Trophoblast cell (in vitro differentiated cells and primary cell): ENCODE results near the gene SMIM26.
"Not testable (repeated sequence)": the region's sequence is repeated elsewhere in the genome, so short reads cannot be mapped to it uniquely, and the experiment has no call there.

Source experiments
- DNase-seq, 2 donors: peaks; one replicate each; pipeline ENCODE4 v3.0.0-alpha.2; 2016
- H2AFZ ChIP-seq: 2 replicates; pipeline ENCODE4 v1.6.1; 2013; ENCODE audit warnings: low read length, moderate library complexity, mild to moderate bottlenecking; ENCODE audit not compliant: insufficient read depth, poor library complexity
- H2AK5ac ChIP-seq: 2 replicates; pipeline ENCODE4 v1.6.1; 2013; ENCODE audit warnings: mild to moderate bottlenecking, low read length
- H2BK120ac ChIP-seq: 2 replicates; pipeline ENCODE4 v1.6.1; 2013; ENCODE audit warnings: low read length, mild to moderate bottlenecking, moderate library complexity; ENCODE audit not compliant: insufficient read depth, poor library complexity
- H2BK12ac ChIP-seq: 2 replicates; pipeline ENCODE4 v1.6.1; 2013; ENCODE audit warnings: mild to moderate bottlenecking, low read length, moderate library complexity
- H2BK5ac ChIP-seq: 2 replicates; pipeline ENCODE4 v1.6.1; 2013; ENCODE audit warnings: low read length, low read depth, moderate library complexity, mild to moderate bottlenecking; ENCODE audit not compliant: poor library complexity
- H3K14ac ChIP-seq: 2 replicates; pipeline ENCODE4 v1.6.1; 2013; ENCODE audit warnings: mild to moderate bottlenecking, low read length
- H3K18ac ChIP-seq: 2 replicates; pipeline ENCODE4 v1.6.1; 2013; ENCODE audit warnings: mild to moderate bottlenecking, low read length
- H3K23ac ChIP-seq: 2 replicates; pipeline ENCODE4 v1.6.1; 2013; ENCODE audit warnings: low read length
- H3K27ac ChIP-seq: 2 replicates; pipeline ENCODE4 v1.5.1; 2013; ENCODE audit warnings: low read depth, mild to moderate bottlenecking, inconsistent platforms, low read length, moderate library complexity
- H3K27me3 ChIP-seq: 2 replicates; pipeline ENCODE4 v1.6.1; 2013; ENCODE audit warnings: inconsistent platforms, mild to moderate bottlenecking, low read length, moderate library complexity; ENCODE audit not compliant: insufficient read depth
- H3K36me3 ChIP-seq, 2 experiments: 1 replicate in 1 of 2; 2 replicates in 1 of 2; pipeline ENCODE4 v1.6.1; 2013; ENCODE audit warnings: low read length in 2 of 2, mild to moderate bottlenecking in 2 of 2, moderate library complexity in 1 of 2; ENCODE audit not compliant: insufficient read depth in 2 of 2, control insufficient read depth in 1 of 2
- H3K4ac ChIP-seq: 2 replicates; pipeline ENCODE4 v1.6.1; 2013; ENCODE audit warnings: low read depth, mild to moderate bottlenecking, low read length, moderate library complexity
- H3K4me1 ChIP-seq, 2 experiments: 1 replicate in 1 of 2; 2 replicates in 1 of 2; pipeline ENCODE4 v1.6.1; 2013; ENCODE audit warnings: low read length in 2 of 2, mild to moderate bottlenecking in 2 of 2, moderate library complexity in 1 of 2; ENCODE audit not compliant: insufficient read depth in 2 of 2, control insufficient read depth in 1 of 2
- H3K4me2 ChIP-seq: 2 replicates; pipeline ENCODE4 v1.6.1; 2013; ENCODE audit warnings: inconsistent platforms, mild to moderate bottlenecking, low read length, moderate library complexity
- H3K4me3 ChIP-seq: 2 replicates; pipeline ENCODE4 v1.5.1; 2013; ENCODE audit warnings: mild to moderate bottlenecking, low read depth, low read length, inconsistent platforms
- H3K79me1 ChIP-seq: one replicate; pipeline ENCODE4 v1.6.1; 2013; ENCODE audit warnings: low read length
- H3K79me2 ChIP-seq: 2 replicates; pipeline ENCODE4 v1.6.1; 2013; ENCODE audit warnings: low read length, mild to moderate bottlenecking; ENCODE audit not compliant: control insufficient read depth, insufficient read depth, poor library complexity
- H3K9ac ChIP-seq: 2 replicates; pipeline ENCODE4 v1.6.1; 2013; ENCODE audit warnings: mild to moderate bottlenecking, low read length
- H3K9me3 ChIP-seq: 2 replicates; pipeline ENCODE4 v1.6.1; 2013; ENCODE audit warnings: low read depth, mild to moderate bottlenecking, control low read depth, inconsistent platforms, low read length; ENCODE audit not compliant: insufficient read depth
- H4K12ac ChIP-seq: 2 replicates; pipeline ENCODE4 v1.6.1; 2013; ENCODE audit warnings: low read depth, mild to moderate bottlenecking, low read length, moderate library complexity
- H4K8ac ChIP-seq: 2 replicates; pipeline ENCODE4 v1.6.1; 2013; ENCODE audit warnings: low read depth, mild to moderate bottlenecking, low read length, moderate library complexity
- H4K91ac ChIP-seq: one replicate; pipeline ENCODE4 v1.6.1; 2013; ENCODE audit warnings: low read depth, mild to moderate bottlenecking, low read length, moderate library complexity
- WGBS: extraction: QIAGEN DNeasy Blood & Tissue Kit; methylation state at CpG from one replicate; pipeline ENCODE4 v1.1.7; 2013; ENCODE audit warnings: missing lambda C conversion rate; ENCODE audit not compliant: insufficient read length, insufficient coverage; ENCODE audit errors: extremely low coverage; 5-methylcytosine and 5-hydroxymethylcytosine counted together

Gene SMIM26

DNA sequence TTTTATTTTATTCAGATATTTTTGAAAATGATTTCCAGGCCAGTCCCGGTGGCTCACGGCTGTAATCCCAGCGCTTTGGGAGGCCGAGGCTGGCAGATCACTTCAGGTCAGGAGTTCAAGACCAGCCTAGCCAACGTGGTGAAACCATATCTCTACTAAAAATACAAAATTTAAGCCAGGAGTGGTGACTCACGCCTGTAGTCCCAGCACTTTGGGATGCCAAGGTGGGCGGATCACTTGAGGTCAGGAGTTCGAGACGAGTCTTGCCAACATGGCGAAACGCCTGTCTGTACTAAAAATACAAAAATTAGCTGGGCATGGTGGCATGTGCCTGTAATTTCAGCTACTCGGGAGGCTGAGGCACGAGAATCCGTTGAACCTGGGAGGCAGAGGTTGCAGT is 40.5 kb upstream of the SMIM26 start:
- H3K4me1 ChIP-seq, H3K9ac ChIP-seq, H3K4ac ChIP-seq, H3K14ac ChIP-seq, H3K4me2 ChIP-seq, H2BK12ac ChIP-seq, H3K23ac ChIP-seq, H2BK5ac ChIP-seq, H2BK120ac ChIP-seq, H4K12ac ChIP-seq, H4K91ac ChIP-seq, H2AFZ ChIP-seq, H2AK5ac ChIP-seq, H3K9me3 ChIP-seq, DNase-seq, H3K4me3 ChIP-seq, H3K18ac ChIP-seq, H3K79me2 ChIP-seq, H3K27ac ChIP-seq, H3K79me1 ChIP-seq, H4K8ac ChIP-seq, H3K27me3 ChIP-seq: not testable (repeated sequence)
- no CpG with 5 or more reads among the region's 14 CpGs for WGBS
- peaks cover 31 to 62% of the 10 kb centered on the region in 2 experiments for H3K36me3 ChIP-seq

DNA sequence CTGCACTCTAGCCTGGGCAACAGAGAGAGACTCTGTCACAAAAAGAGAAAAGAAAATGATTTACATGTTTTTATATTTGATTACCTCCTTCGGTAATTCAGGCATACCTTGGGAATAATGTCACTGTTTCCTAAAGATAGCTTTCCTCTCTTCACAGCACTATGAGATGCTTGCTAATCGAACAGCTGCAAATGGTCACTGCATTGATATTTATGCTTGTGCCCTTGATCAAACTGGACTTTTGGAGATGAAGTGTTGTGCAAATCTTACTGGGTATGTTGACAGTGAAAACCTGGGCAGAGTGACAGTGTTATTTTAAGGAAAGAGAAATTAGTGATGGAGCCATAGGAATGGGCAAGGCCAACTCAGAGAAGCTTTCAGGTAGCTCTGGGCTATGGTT is 39.9 kb upstream of the SMIM26 start:
- Histone ChIP-seq H3K79me2 (no peaks in the 10 kb centered on the region), H3K4me1 (no peaks in the 10 kb centered on the region), H4K91ac (no peak overlapping the region), H3K27me3 (no peaks in the 10 kb centered on the region), H2BK5ac (no peak overlapping the region), H3K27ac (no peak overlapping the region), H3K23ac (no peak overlapping the region), H3K9me3 (no peaks in the 10 kb centered on the region), H3K4me2 (no peak overlapping the region), H4K12ac (no peak overlapping the region), H3K4me3 (no peak overlapping the region), H3K36me3 (peaks cover 28 to 61% of the 10 kb centered on the region in 2 experiments), H2AK5ac (no peak overlapping the region), H3K79me1 (no peaks in the 10 kb centered on the region), H2BK120ac (no peak overlapping the region), H3K18ac (no peak overlapping the region), H3K9ac (no peak overlapping the region), H3K4ac (no peak overlapping the region), H2AFZ (no peak overlapping the region), H2BK12ac (no peak overlapping the region), H4K8ac (no peak overlapping the region), H3K14ac (no peak overlapping the region)
- no CpG with 5 or more reads among the region's 2 CpGs for WGBS
- no peak for DNase-seq

DNA sequence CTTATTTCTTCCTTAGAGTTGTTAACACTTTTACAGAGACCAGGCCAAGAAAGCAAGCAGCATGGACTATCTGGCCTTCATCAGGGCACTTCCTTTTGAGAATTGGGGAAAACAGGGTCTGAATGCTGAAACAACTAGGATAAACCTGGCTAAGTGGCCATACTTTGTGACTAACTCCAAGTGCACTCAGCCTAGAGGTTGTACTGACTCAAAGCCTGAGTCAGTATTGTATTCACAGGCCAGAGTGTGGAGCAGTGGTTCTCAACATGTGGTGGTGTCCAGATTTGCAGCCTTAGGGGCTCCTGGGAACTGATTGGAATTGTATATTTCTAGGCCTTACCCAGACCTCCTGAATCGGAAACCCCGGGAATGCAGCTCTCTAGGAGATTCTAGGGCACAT is 39.4 kb upstream of the SMIM26 start:
- H3K36me3 ChIP-seq: peaks cover 30 to 66% of the 10 kb centered on the region in 2 experiments
- H3K27ac ChIP-seq: no peak overlapping the region
- no peak overlapping the region for H3K9ac ChIP-seq
- no peaks in the 10 kb centered on the region for H3K27me3 ChIP-seq
- H4K12ac ChIP-seq: no peak overlapping the region
- no peaks in the 10 kb centered on the region for H3K79me2 ChIP-seq
- H3K23ac ChIP-seq: no peak overlapping the region
- no peak overlapping the region for H4K91ac ChIP-seq
- H3K79me1 ChIP-seq: no peaks in the 10 kb centered on the region
- no peak overlapping the region for H3K4me3 ChIP-seq
- H2BK5ac ChIP-seq: no peak overlapping the region
- DNase-seq: no peak
- H3K18ac ChIP-seq: no peak overlapping the region
- H4K8ac ChIP-seq: no peak overlapping the region
- no peaks in the 10 kb centered on the region for H3K4me1 ChIP-seq
- H2BK12ac ChIP-seq: no peak overlapping the region
- no peak overlapping the region for H3K4me2 ChIP-seq
- H3K9me3 ChIP-seq: no peaks in the 10 kb centered on the region
- no peak overlapping the region for H2AFZ ChIP-seq
- no CpG with 5 or more reads among the region's 2 CpGs for WGBS
- no peak overlapping the region for H3K4ac ChIP-seq
- H2AK5ac ChIP-seq: no peak overlapping the region
- H2BK120ac ChIP-seq: no peak overlapping the region
- H3K14ac ChIP-seq: no peak overlapping the region

DNA sequence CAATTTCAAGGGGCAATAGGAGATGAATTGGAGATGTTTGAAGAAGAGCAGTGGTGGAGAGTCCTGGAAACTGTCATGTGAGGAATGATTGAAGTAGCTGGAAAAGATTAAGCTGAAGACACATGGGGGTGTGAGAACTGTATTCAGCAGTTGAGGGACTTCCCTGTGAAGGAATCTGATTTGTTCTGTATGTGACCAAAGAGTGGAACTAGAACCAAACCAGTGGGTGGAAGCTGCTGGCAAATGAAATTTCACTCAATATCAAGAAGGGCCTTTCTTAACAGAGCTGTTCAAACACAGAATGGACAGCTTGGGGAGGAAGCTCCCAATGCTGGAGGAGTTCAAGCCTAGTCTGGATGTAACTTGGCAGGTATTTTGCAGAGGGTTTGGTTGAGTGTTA is 38.2 kb upstream of the SMIM26 start:
- Histone ChIP-seq H3K27ac (no peak overlapping the region), H3K36me3 (peaks cover 34 to 72% of the 10 kb centered on the region in 2 experiments), H3K4me3 (no peak overlapping the region)

More for the DNA sequence above, 38.2 kb upstream of the SMIM26 start:
- no peak overlapping the region for H2BK5ac ChIP-seq
- no peak overlapping the region for H3K4me2 ChIP-seq
- no peak overlapping the region for H4K91ac ChIP-seq
- no peak overlapping the region for H4K8ac ChIP-seq
- no peak overlapping the region for H4K12ac ChIP-seq
- no peak overlapping the region for H2AK5ac ChIP-seq
- H2AFZ ChIP-seq: no peak overlapping the region
- no peaks in the 10 kb centered on the region for H3K4me1 ChIP-seq
- no peak for DNase-seq
- no peak overlapping the region for H2BK12ac ChIP-seq
- no peaks in the 10 kb centered on the region for H3K79me1 ChIP-seq
- no peak overlapping the region for H3K23ac ChIP-seq
- H3K27me3 ChIP-seq: no peaks in the 10 kb centered on the region
- no peak overlapping the region for H3K18ac ChIP-seq
- H3K9me3 ChIP-seq: no peaks in the 10 kb centered on the region
- H2BK120ac ChIP-seq: no peak overlapping the region
- no peak overlapping the region for H3K4ac ChIP-seq
- H3K14ac ChIP-seq: no peak overlapping the region
- no peak overlapping the region for H3K9ac ChIP-seq
- H3K79me2 ChIP-seq: no peaks in the 10 kb centered on the region
